Colonic mucosa (tissue), 4 donors: ENCODE data around the gene LDLRAD3. TPM values are rescaled to one million over a fixed set of nuclear protein-coding genes. Genes with fewer than 3 reads are reported as not detected.

Experiments used
- DNase-seq: peaks from one replicate; pipeline ENCODE4 v3.0.0-alpha.2; 2020
- H3K27ac ChIP-seq: fragments of 200-600 bp; one replicate; pipeline ENCODE4 v1.8.0; 2021
- H3K27me3 ChIP-seq: fragments of 200-600 bp; one replicate; pipeline ENCODE4 v1.8.0; 2021
- H3K36me3 ChIP-seq: fragments of 200-600 bp; one replicate; pipeline ENCODE4 v1.8.0; 2021
- H3K4me1 ChIP-seq: fragments of 200-600 bp; one replicate; pipeline ENCODE4 v1.8.0; 2021; ENCODE audit warnings: mild to moderate bottlenecking
- H3K4me3 ChIP-seq: fragments of 200-600 bp; one replicate; pipeline ENCODE4 v1.8.0; 2021
- H3K9ac ChIP-seq, 2 donors: one replicate each; pipeline ENCODE4 v1.7.0; 2013; ENCODE audit warnings: control low read depth in 2 of 2, low read depth in 2 of 2, low read length in 2 of 2
- H3K9me3 ChIP-seq: fragments of 200-600 bp; one replicate; pipeline ENCODE4 v1.8.0; 2021
- CTCF ChIP-seq: fragments of 200-600 bp; IDR thresholded peaks from one replicate; pipeline ENCODE4 v1.8.0; 2022; ENCODE audit warnings: antibody characterized with exemption, mild to moderate bottlenecking
- intact Hi-C: fragments of 100-400 bp; cut with DNase I; formaldehyde crosslinking; loops from one replicate; pipeline ENCODE4 v1.14.1; 2022
- total RNA-seq, 2 donors: library from RNA; stranded (reverse); fragmentation: NEBNext Ultra II Directional in 1 of 2; extraction: Animal tissue kit (Norgen Biotek cat#: 25700) in 1 of 2; gene quantifications; one replicate each; pipeline ENCODE4 v1.2.1, GENCODE V29; 2021
- donor health status: healthy.
- donor health status: DM: no; HTN: no; CAD: no.
- donor health status: DM: no; HTN: no; CAD: no.

Gene LDLRAD3
- total RNA-seq, 2 donors from 2014 or later = 1.9 to 2.9 TPM

- intact Hi-C loops = no loop called here
- no peaks in the 10 kb centered on the region for H3K36me3 ChIP-seq
- no peaks in the 10 kb centered on the region for H3K9me3 ChIP-seq
- H3K27ac ChIP-seq = no peak overlapping the region
- TF ChIP-seq CTCF = no peak
- DNase-seq = no peak
- no peak overlapping the region for H3K9ac ChIP-seq
- no peaks in the 10 kb centered on the region for H3K27me3 ChIP-seq
- no peaks in the 10 kb centered on the region for H3K4me1 ChIP-seq
- H3K4me3 ChIP-seq = no peak overlapping the region
These were observed 107.6 kb downstream of the LDLRAD3 start for GRCh38 chr11:36051235-36052144.

- Histone ChIP-seq H3K9me3 (no peaks in the 10 kb centered on the region), H3K4me1 (no peaks in the 10 kb centered on the region), H3K27me3 (no peaks in the 10 kb centered on the region), H3K9ac (no peak overlapping the region), H3K36me3 (no peaks in the 10 kb centered on the region), H3K4me3 (no peak overlapping the region), H3K27ac (no peak overlapping the region)
- TF ChIP-seq CTCF = no peak
- DNase-seq = no peak
- intact Hi-C loops = no loop called here
These were observed 109.4 kb downstream of the LDLRAD3 start for GRCh38 chr11:36053281-36053680.

GRCh38 chr11:36053862-36054261 lies 110.0 kb downstream of the LDLRAD3 start:
- H3K36me3 ChIP-seq = no peaks in the 10 kb centered on the region
- no peak overlapping the region for H3K27ac ChIP-seq
- no peak for TF ChIP-seq CTCF
- no peak for DNase-seq
- no peak overlapping the region for H3K4me3 ChIP-seq
- intact Hi-C loops = no loop called here
- no peaks in the 10 kb centered on the region for H3K9me3 ChIP-seq
- H3K27me3 ChIP-seq = no peaks in the 10 kb centered on the region
- H3K9ac ChIP-seq = no peak overlapping the region
- H3K4me1 ChIP-seq = no peaks in the 10 kb centered on the region

GRCh38 chr11:36054628-36055027 lies 110.8 kb downstream of the LDLRAD3 start:
- no peak for DNase-seq

GRCh38 chr11:36056160-36056751 lies 112.4 kb downstream of the LDLRAD3 start:
- Histone ChIP-seq H3K9ac (no peak overlapping the region), H3K9me3 (no peaks in the 10 kb centered on the region), H3K27ac (no peak overlapping the region), H3K27me3 (no peaks in the 10 kb centered on the region), H3K4me1 (no peaks in the 10 kb centered on the region), H3K4me3 (no peak overlapping the region), H3K36me3 (no peaks in the 10 kb centered on the region)
- TF ChIP-seq CTCF = peak; percentile 21
- DNase-seq = peak; percentile 22
- intact Hi-C loops = no loop called here

More at GRCh38 chr11:36054628-36055027, 110.8 kb downstream of the LDLRAD3 start:
- intact Hi-C loops = no loop called here
- no peak overlapping the region for H3K27ac ChIP-seq
- H3K4me3 ChIP-seq = no peak overlapping the region
- H3K27me3 ChIP-seq = no peaks in the 10 kb centered on the region
- H3K9ac ChIP-seq = no peak overlapping the region
- no peaks in the 10 kb centered on the region for H3K9me3 ChIP-seq
- TF ChIP-seq CTCF = no peak
- no peaks in the 10 kb centered on the region for H3K36me3 ChIP-seq
- no peaks in the 10 kb centered on the region for H3K4me1 ChIP-seq
